Spleen (tissue), 13 donors: ENCODE measurements around the gene LRP11. TPM values are rescaled to one million over a fixed set of nuclear protein-coding genes. Genes with fewer than 3 reads are reported as not detected.
A peak's percentile ranks its signal among the peaks of the same experiment; 100 is the strongest.
"Not testable (repeated sequence)": the region's sequence is repeated elsewhere in the genome, so short reads cannot be mapped to it uniquely, and the experiment has no call there.

Source experiments
- DNase-seq: peaks from one replicate; pipeline ENCODE4 v3.0.0-alpha.2; 2020
- H3K27ac ChIP-seq, 8 donors: fragments of 200-600 bp; sonication (generic) in 7 of 8; 1 replicate in 4 of 8; 2 replicates in 4 of 8; pipeline versions ENCODE4 v1.5.0 to v1.8.0; 2016 to 2021; ENCODE audit warnings: inconsistent platforms in 4 of 8, mild to moderate bottlenecking in 4 of 8, moderate library complexity in 1 of 8
- H3K27me3 ChIP-seq, 7 donors: fragments of 200-600 bp; sonication (generic) in 6 of 7; replicated peaks in 1 of 7; 1 replicate in 4 of 7; 2 replicates in 3 of 7; pipeline versions ENCODE4 v1.5.0 to v1.8.0; 2016 to 2021; ENCODE audit warnings: inconsistent platforms in 3 of 7, mild to moderate bottlenecking in 1 of 7
- H3K36me3 ChIP-seq, 6 donors: fragments of 200-600 bp; sonication (generic) in 5 of 6; 1 replicate in 4 of 6; 2 replicates in 2 of 6; pipeline versions ENCODE4 v1.5.0 to v1.8.0; 2016 to 2021; ENCODE audit warnings: inconsistent platforms in 2 of 6
- H3K4me1 ChIP-seq, 6 donors: fragments of 200-600 bp; sonication (generic) in 5 of 6; 1 replicate in 3 of 6; 2 replicates in 3 of 6; pipeline versions ENCODE4 v1.5.0 to v1.8.0; 2016 to 2021; ENCODE audit warnings: inconsistent platforms in 3 of 6
- H3K4me3 ChIP-seq, 8 donors: fragments of 200-600 bp; sonication (generic) in 7 of 8; 1 replicate in 4 of 8; 2 replicates in 4 of 8; pipeline versions ENCODE4 v1.5.0 to v1.8.0; 2016 to 2021; ENCODE audit warnings: inconsistent platforms in 4 of 8, mild to moderate bottlenecking in 4 of 8, moderate library complexity in 2 of 8
- H3K9me3 ChIP-seq, 8 donors: fragments of 200-600 bp; sonication (generic) in 7 of 8; 1 replicate in 4 of 8; 2 replicates in 4 of 8; pipeline versions ENCODE4 v1.5.0 to v1.8.0; 2016 to 2021; ENCODE audit warnings: inconsistent platforms in 4 of 8
- CTCF ChIP-seq, 11 experiments: fragments of 200-600 bp in 7 of 11; fragments of 450-650 bp in 4 of 11; sonication (generic) in 4 of 11; IDR thresholded peaks in 8 of 11; conservative IDR thresholded peaks in 3 of 11; 1 replicate in 7 of 11; 2 replicates in 4 of 11; pipeline versions ENCODE4 v1.4.0 to v1.8.0; 2016 to 2021; ENCODE audit warnings: antibody characterized with exemption in 11 of 11, inconsistent platforms in 4 of 11, mild to moderate bottlenecking in 1 of 11
- POLR2A ChIP-seq, 3 donors: fragments of 450-650 bp; IDR thresholded peaks; one replicate each; pipeline ENCODE4 v1.5.1; 2017; ENCODE audit warnings: antibody characterized with exemption in 3 of 3, mild to moderate bottlenecking in 1 of 3
- POLR2AphosphoS5 ChIP-seq, 3 donors: sonication (generic); formaldehyde crosslinking; IDR thresholded peaks; one replicate each; pipeline ENCODE4 v1.5.1; 2017; ENCODE audit warnings: antibody characterized with exemption in 3 of 3
- WGBS, 5 donors: extraction: QIAGEN DNeasy Blood & Tissue Kit in 3 of 5; methylation state at CpG; one replicate each; pipeline versions ENCODE4 v1.1.5 to v1.1.7; 2013 to 2018; 5-methylcytosine and 5-hydroxymethylcytosine counted together
- intact Hi-C: fragments of 100-400 bp; cut with DNase I; formaldehyde crosslinking; loops from one replicate; pipeline ENCODE4 v1.15.0; 2023; ENCODE audit warnings: low total_unique reads
- long read RNA-seq, 2 donors: transcript quantifications; one replicate each; lab custom pipeline, GENCODE V29; 2026
- polyA plus RNA-seq, 3 donors: library from polyadenylated mRNA; stranded (reverse); fragments of 200-250 nt; gene quantifications; one replicate each; pipeline ENCODE4 v1.2.1, GENCODE V29; 2013
- total RNA-seq, 7 donors: library from RNA; depleted of rRNA in 3 of 7; stranded (reverse); fragments of >200 nt in 3 of 7; fragmentation: NEBNext Ultra II Directional in 4 of 7; extraction: Animal tissue kit (Norgen Biotek cat#: 25700) in 4 of 7; gene quantifications; one replicate each; pipeline versions ENCODE4 v1.1.0 to v1.2.1, GENCODE V29; 2016 to 2021
- donor health status: healthy with polysubstance abuse.
- donor health status: DM: no; HTN: no; CAD: no; lungs with moderate emphysema.
- donor health status: DM: no; HTN: no; CAD: no.
- donor health status: Bipolar disorder and iron deficiency.
- donor health status: healthy.
- donor health status: DM: no; HTN: no; CAD: no.
- donor health status: DM: yes; HTN: yes; CAD: no.

LRP11 gene
- 10 to 100 TPM in 3 of 7 donors, 1 to 10 TPM in 4; 5.3 to 15.0 (median 9.9) TPM for total RNA-seq
- 1 to 10 TPM in 2 of 3 donors, under 1 TPM in 1; 0.65 to 2.6 (median 2.0) TPM for polyA plus RNA-seq
- long read RNA-seq, donor 1, partial matches to known transcripts: 0 of 1 reads
- long read RNA-seq, donor 1, other reads (novel, unspliced or antisense): 0 of 1 reads
- long read RNA-seq, donor 2, partial matches to known transcripts: 0 of 2 reads
- long read RNA-seq, donor 2, other reads (novel, unspliced or antisense): 0 of 2 reads

- no peaks in the 10 kb centered on the region for H3K36me3 ChIP-seq
- peak within 1 kb of the TSS; percentile 31 to 88 (median 86) for H3K27ac ChIP-seq
- peak within 1 kb of the TSS; percentile 44 to 94 (median 76) for H3K4me3 ChIP-seq
- 0 to 1% (median 0%) methylated on average over 24 to 110 of the region's 110 CpGs for whole genome bisulfite sequencing, 5 donors
- peaks cover 8 to 35% (median 22%) of the 10 kb centered on the region in 6 donors for H3K4me1 ChIP-seq
- H3K9me3 ChIP-seq: no peaks in the 10 kb centered on the region
- peak; percentile 95 for DNase-seq
- TF ChIP-seq CTCF (IDR thresholded peaks at IDR 0.05 in 8 of 11, conservative IDR thresholded peaks at IDR 0.05 in 3 of 11) (peak in 1 of 11 experiments; percentile 3), POLR2A (IDR thresholded peaks at IDR 0.05) (no peak), POLR2AphosphoS5 (IDR thresholded peaks at IDR 0.05) (peak; percentile 16 to 85 (median 70))
- intact Hi-C loops: no loop called here
- peaks cover 0 to 36% (median 0%) of the 10 kb centered on the region in 7 donors for H3K27me3 ChIP-seq
Measured at GRCh38 chr6:149863698-149864577, at the start of gene LRP11. Gene LRP11, minus strand, starts transcription at chr6:149864359. Its CDS starts 339 bp downstream, at chr6:149864020.

GRCh38 chr6:149913540-149914240 lies 49.5 kb upstream of the LRP11 start:
- Histone ChIP-seq H3K27ac (no peak overlapping the region), H3K4me1 (no peaks in the 10 kb centered on the region), H3K9me3 (peaks cover 0 to 10% (median 5%) of the 10 kb centered on the region in 8 donors), H3K36me3 (no peaks in the 10 kb centered on the region), H3K4me3 (no peak overlapping the region), H3K27me3 (peaks cover 0 to 27% (median 0%) of the 10 kb centered on the region in 7 donors)
- 59 to 70% (median 64%) methylated on average over 9 of the region's 9 CpGs for WGBS, 5 donors
- intact Hi-C loops: no loop called here
- TF ChIP-seq POLR2A (IDR thresholded peaks at IDR 0.05) (no peak), CTCF (IDR thresholded peaks at IDR 0.05 in 8 of 11, conservative IDR thresholded peaks at IDR 0.05 in 3 of 11) (no peak), POLR2AphosphoS5 (IDR thresholded peaks at IDR 0.05) (no peak)
- no peak for DNase-seq

GRCh38 chr6:149913085-149913484 lies 48.9 kb upstream of the LRP11 start:
- Histone ChIP-seq H3K9me3 (peaks cover 0 to 16% (median 11%) of the 10 kb centered on the region in 8 donors), H3K4me1 (no peaks in the 10 kb centered on the region), H3K36me3 (no peaks in the 10 kb centered on the region), H3K27me3 (peaks cover 0 to 27% (median 0%) of the 10 kb centered on the region in 7 donors), H3K27ac (no peak overlapping the region), H3K4me3 (no peak overlapping the region)
- WGBS, 5 donors: 64 to 77% (median 66%) methylated on average over 2 of the region's 2 CpGs
- TF ChIP-seq POLR2AphosphoS5 (IDR thresholded peaks at IDR 0.05) (no peak), POLR2A (IDR thresholded peaks at IDR 0.05) (no peak), CTCF (IDR thresholded peaks at IDR 0.05 in 8 of 11, conservative IDR thresholded peaks at IDR 0.05 in 3 of 11) (no peak)
- intact Hi-C loops: no loop called here
- no peak for DNase-seq

- peaks cover 0 to 27% (median 0%) of the 10 kb centered on the region in 7 donors for H3K27me3 ChIP-seq
- peaks cover 0 to 20% (median 15%) of the 10 kb centered on the region in 8 donors for H3K9me3 ChIP-seq
- peak; percentile 32 for DNase-seq
- H3K4me1 ChIP-seq, H3K27ac ChIP-seq, H3K36me3 ChIP-seq, H3K4me3 ChIP-seq, intact Hi-C loops: not testable (repeated sequence)
- WGBS, 5 donors: 46 to 83% (median 79%) methylated on average over 3 of the region's 3 CpGs
Measured at GRCh38 chr6:149912680-149913079, 48.5 kb upstream of the LRP11 start.
